MM.1S (cell line): ENCODE results near the gene IGF2BP3.

Source experiments
- DNase-seq: peaks from one replicate; pipeline ENCODE4 v3.0.0-alpha.2; 2015
- H2AFZ ChIP-seq: fragments of 300-600 bp; sonication (generic); 2 replicates; pipeline ENCODE4 v1.6.0; 2016; ENCODE audit warnings: antibody characterized with exemption, low read length
- H3F3A ChIP-seq: fragments of 300-600 bp; sonication (generic); 2 replicates; pipeline ENCODE4 v1.6.1; 2016; ENCODE audit warnings: mild to moderate bottlenecking, antibody characterized with exemption, low read length, moderate library complexity, mixed read lengths; ENCODE audit not compliant: insufficient read depth
- H3K27ac ChIP-seq: fragments of 300-600 bp; sonication (generic); 2 replicates; pipeline ENCODE4 v1.5.1; 2016; ENCODE audit warnings: mild to moderate bottlenecking, low read length
- H3K27me3 ChIP-seq: fragments of 300-600 bp; sonication (generic); replicated peaks from 2 replicates; pipeline ENCODE4 v1.6.0; 2016; ENCODE audit warnings: low read length; ENCODE audit not compliant: insufficient read depth
- H3K36me3 ChIP-seq: fragments of 300-600 bp; sonication (generic); replicated peaks from 2 replicates; pipeline ENCODE4 v1.6.1; 2016; ENCODE audit warnings: mild to moderate bottlenecking, low read length, mixed read lengths; ENCODE audit not compliant: insufficient read depth
- H3K4me1 ChIP-seq: fragments of 300-600 bp; sonication (generic); 2 replicates; pipeline ENCODE4 v1.6.1; 2016; ENCODE audit warnings: low read length, mixed read lengths
- H3K4me2 ChIP-seq: fragments of 300-600 bp; sonication (generic); 2 replicates; pipeline ENCODE4 v1.6.0; 2016; ENCODE audit warnings: low read depth, low read length
- H3K4me3 ChIP-seq: fragments of 300-600 bp; sonication (generic); 2 replicates; pipeline ENCODE4 v1.5.1; 2016; ENCODE audit warnings: low read length, mixed read lengths
- H3K79me2 ChIP-seq: fragments of 300-600 bp; sonication (generic); 2 replicates; pipeline ENCODE4 v1.6.1; 2016; ENCODE audit warnings: mixed run types, low read length, mixed read lengths
- H3K9ac ChIP-seq: fragments of 300-600 bp; sonication (generic); 2 replicates; pipeline ENCODE4 v1.6.1; 2016; ENCODE audit warnings: low read length, mixed read lengths
- H3K9me2 ChIP-seq: fragments of 300-600 bp; sonication (generic); replicated peaks from 2 replicates; pipeline ENCODE4 v1.6.1; 2016; ENCODE audit warnings: mild to moderate bottlenecking, low read length, mixed read lengths; ENCODE audit not compliant: insufficient read depth
- H3K9me3 ChIP-seq: fragments of 300-600 bp; sonication (generic); replicated peaks from 2 replicates; pipeline ENCODE4 v1.6.1; 2016; ENCODE audit warnings: mild to moderate bottlenecking, low read length, mixed read lengths; ENCODE audit not compliant: insufficient read depth
- H4K20me1 ChIP-seq: fragments of 300-600 bp; sonication (generic); 2 replicates; pipeline ENCODE4 v1.6.1; 2016; ENCODE audit warnings: mild to moderate bottlenecking, low read length, moderate library complexity, mixed read lengths; ENCODE audit not compliant: insufficient read depth
- CTCF ChIP-seq: fragments of 300-600 bp; sonication (generic); IDR thresholded peaks from 2 replicates; pipeline ENCODE4 v1.5.1; 2016; ENCODE audit warnings: antibody characterized with exemption, low read length, mixed read lengths
- EZH2 ChIP-seq: fragments of 300-600 bp; sonication (generic); optimal IDR thresholded peaks from 2 replicates; pipeline ENCODE3; 2017; ENCODE audit warnings: low read depth, mild to moderate bottlenecking, antibody characterized with exemption, low read length, mixed read lengths
- EZH2phosphoT487 ChIP-seq: fragments of 300-600 bp; sonication (generic); IDR thresholded peaks from 2 replicates; pipeline ENCODE4 v1.6.1; 2018; ENCODE audit warnings: antibody characterized with exemption, low read length

Gene IGF2BP3

DNA sequence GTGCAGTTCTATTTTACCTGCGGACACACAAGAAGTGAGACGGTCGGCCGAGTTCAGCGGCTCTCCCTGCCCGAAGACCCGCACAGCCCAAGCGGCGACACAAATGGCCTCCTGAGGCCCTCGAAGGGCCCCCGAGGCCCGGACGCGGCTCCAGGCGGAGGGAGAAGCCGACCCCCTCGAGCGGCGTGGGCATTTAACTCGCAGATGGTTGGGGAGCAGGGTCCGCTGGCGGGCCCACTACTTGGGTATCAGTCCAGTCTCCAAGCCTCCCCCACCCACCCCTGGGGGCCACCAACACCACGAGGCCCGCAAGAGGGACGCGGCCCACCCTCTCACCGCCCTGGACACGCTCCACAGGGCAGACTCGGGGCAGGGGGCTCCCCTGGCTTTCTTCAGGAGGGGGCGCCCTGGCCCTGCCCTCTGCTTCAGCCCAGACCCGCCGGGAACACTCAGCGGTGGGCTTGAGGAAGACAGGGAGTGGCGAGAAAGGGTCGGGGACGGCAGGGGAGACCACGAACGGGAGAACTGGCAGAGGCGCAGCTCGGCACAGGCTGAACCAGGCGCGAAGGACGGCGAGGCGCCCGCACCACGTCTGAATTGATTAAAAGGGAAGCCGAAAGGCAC lies 1.7 kb downstream of the IGF2BP3 start:
- H3K9me2 ChIP-seq: no peaks in the 10 kb centered on the region
- H3K4me3 ChIP-seq: peak overlapping the region; percentile 55
- H2AFZ ChIP-seq: peak overlapping the region; percentile 55
- H3K9ac ChIP-seq: no peak overlapping the region
- TF ChIP-seq EZH2phosphoT487 (no peak; the same call in 1 of the 2 replicates), EZH2 (no peak), CTCF (no peak)
- H3K4me1 ChIP-seq: peaks cover 6% of the 10 kb centered on the region; the same call in 1 of the 2 replicates
- no peaks in the 10 kb centered on the region for H3K9me3 ChIP-seq
- no peaks in the 10 kb centered on the region for H3K36me3 ChIP-seq
- no peaks in the 10 kb centered on the region; the same call in 1 of the 2 replicates for H4K20me1 ChIP-seq
- peak overlapping the region; percentile 91 for H3K4me2 ChIP-seq
- H3K27ac ChIP-seq: no peak overlapping the region
- peaks cover 12% of the 10 kb centered on the region; the same call in 1 of the 2 replicates for H3F3A ChIP-seq
- no peak for DNase-seq
- H3K79me2 ChIP-seq: no peaks in the 10 kb centered on the region
- H3K27me3 ChIP-seq: peaks cover 81% of the 10 kb centered on the region

- Histone ChIP-seq H3K27ac (no peak overlapping the region), H3K36me3 (no peaks in the 10 kb centered on the region), H3K79me2 (no peaks in the 10 kb centered on the region), H4K20me1 (no peaks in the 10 kb centered on the region; the same call in 1 of the 2 replicates), H3K4me1 (peaks cover 6% of the 10 kb centered on the region; the same call in 1 of the 2 replicates), H3K9me2 (no peaks in the 10 kb centered on the region), H3K4me3 (peak overlapping the region; percentile 55), H2AFZ (peak overlapping the region; percentile 55; the same call in 1 of the 2 replicates), H3K9me3 (no peaks in the 10 kb centered on the region), H3K4me2 (peak overlapping the region; percentile 91), H3K9ac (no peak overlapping the region), H3K27me3 (peaks cover 74% of the 10 kb centered on the region), H3F3A (peaks cover 12% of the 10 kb centered on the region; the same call in 1 of the 2 replicates)
- TF ChIP-seq CTCF: no peak
- TF ChIP-seq EZH2: no peak
- no peak for TF ChIP-seq EZH2phosphoT487
- peak; percentile 36 for DNase-seq
Observed at GRCh38 chr7:23467806-23468525, 2.3 kb downstream of the IGF2BP3 start.

DNA sequence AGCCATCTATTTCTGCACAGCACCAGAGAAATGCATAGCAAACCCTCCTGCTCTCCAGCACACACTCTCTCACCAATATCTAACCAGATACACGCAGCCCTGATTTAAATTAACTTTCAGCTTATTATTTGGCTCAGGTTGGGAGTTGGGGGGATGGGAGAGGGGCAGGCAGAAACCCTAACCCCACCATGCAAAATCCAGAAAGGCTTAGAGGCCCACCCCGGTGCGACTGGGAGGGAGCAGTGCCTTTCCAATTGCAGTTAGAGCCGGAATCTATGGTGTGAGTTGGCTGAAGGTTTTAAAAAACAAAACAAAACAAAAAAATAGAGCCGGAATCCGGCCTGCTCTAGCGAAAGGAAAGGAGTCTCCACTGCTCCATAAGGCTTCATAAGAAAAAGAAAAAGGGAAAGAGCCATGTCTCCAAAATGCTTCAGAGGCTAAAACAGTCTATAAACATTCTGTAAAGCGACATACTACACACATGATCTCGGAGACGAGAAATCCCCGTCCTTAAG lies 2.9 kb downstream of the IGF2BP3 start:
- Histone ChIP-seq H3K27me3 (peaks cover 68% of the 10 kb centered on the region), H3K4me3 (no peak overlapping the region), H3K9me3 (no peaks in the 10 kb centered on the region), H3K36me3 (no peaks in the 10 kb centered on the region), H3K9ac (no peak overlapping the region), H3K4me2 (no peak overlapping the region), H3F3A (peaks cover 12% of the 10 kb centered on the region; the same call in 1 of the 2 replicates), H3K4me1 (peaks cover 6% of the 10 kb centered on the region; the same call in 1 of the 2 replicates), H4K20me1 (no peaks in the 10 kb centered on the region; the same call in 1 of the 2 replicates), H3K9me2 (no peaks in the 10 kb centered on the region), H2AFZ (no peak overlapping the region), H3K27ac (no peak overlapping the region), H3K79me2 (no peaks in the 10 kb centered on the region)
- no peak for TF ChIP-seq CTCF
- no peak for TF ChIP-seq EZH2phosphoT487
- DNase-seq: no peak
